ENCODE results near the gene WDR17.
"Not testable (repeated sequence)": the region's sequence is repeated elsewhere in the genome, so short reads cannot be mapped to it uniquely, and the experiment has no call there.

The WDR17 gene

GRCh38 chr4:176193938-176194337 lies 128.3 kb downstream of the WDR17 start:
- DNase-seq, result peak; percentile 81

- DNase-seq, result peak; percentile 90
These were observed 129.7 kb downstream of the WDR17 start, which contains the start of gene SPATA4 for GRCh38 chr4:176195184-176195978. TSS of gene SPATA4 (minus strand) at chr4:176195585. CDS start at chr4:176195562, 23 bp downstream.

GRCh38 chr4:176198316-176198903 lies 132.8 kb downstream of the WDR17 start:
- DNase-seq, result no peak

GRCh38 chr4:176205299-176205698 lies 139.7 kb downstream of the WDR17 start:
- no peak for DNase-seq

- no peak for DNase-seq
These were observed 142.2 kb downstream of the WDR17 start for GRCh38 chr4:176207839-176208238.

- no peak for DNase-seq
These were observed 143.9 kb downstream of the WDR17 start for GRCh38 chr4:176209535-176209934.

- no peak for DNase-seq
These were observed 144.5 kb downstream of the WDR17 start for GRCh38 chr4:176210101-176210500.

GRCh38 chr4:176210579-176211296 lies 145.1 kb downstream of the WDR17 start:
- DNase-seq, result no peak

GRCh38 chr4:176212351-176212750 lies 146.7 kb downstream of the WDR17 start:
- not testable (repeated sequence) for DNase-seq

GRCh38 chr4:176217510-176217909 lies 151.9 kb downstream of the WDR17 start:
- DNase-seq, result no peak

GRCh38 chr4:176222149-176222548 lies 156.5 kb downstream of the WDR17 start:
- no peak for DNase-seq

- no peak for DNase-seq
These were observed 157.9 kb downstream of the WDR17 start for GRCh38 chr4:176223561-176223960.

- no peak for DNase-seq
These were observed 161.1 kb downstream of the WDR17 start for GRCh38 chr4:176226736-176227135.

GRCh38 chr4:176229645-176230044 lies 164.0 kb downstream of the WDR17 start:
- DNase-seq, result no peak
